CD4-positive, alpha-beta memory T cell (primary cell): ENCODE measurements around the gene THAP10. TPM values are rescaled to one million over a fixed set of nuclear protein-coding genes. Genes with fewer than 3 reads are reported as not detected.
A peak's percentile ranks its signal among the peaks of the same experiment; 100 is the strongest.

ENCODE experiments used
- CTCF ChIA-PET: fragments of 350-600 bp; sonication (Branson Sonifier 250); formaldehyde crosslinking; loops from one replicate; lab custom pipeline; 2021; ENCODE audit warnings: inconsistent platforms; ENCODE audit not compliant: partially characterized antibody; lab: Charles Lee
- POLR2A ChIA-PET: fragments of 350-600 bp; sonication (Branson Sonifier 250); formaldehyde crosslinking; loops from one replicate; lab custom pipeline; 2021; ENCODE audit not compliant: partially characterized antibody; lab: Charles Lee
- DNase-seq, 5 donors: peaks; one replicate each; pipeline versions ENCODE4 v3.0.0 to v3.0.0-alpha.2; 2020 to 2022; ENCODE audit warnings: mixed read lengths in 1 of 5
- H3K27ac ChIP-seq: one replicate; pipeline ENCODE4 v1.7.0; 2013; ENCODE audit warnings: low read depth, low read length
- H3K27me3 ChIP-seq: 2 replicates; pipeline ENCODE4 v1.7.0; 2013; ENCODE audit warnings: mild to moderate bottlenecking, low read length, moderate library complexity; ENCODE audit not compliant: insufficient read depth
- H3K36me3 ChIP-seq: 2 replicates; pipeline ENCODE4 v1.7.0; 2013; ENCODE audit warnings: mild to moderate bottlenecking, low read length, moderate library complexity; ENCODE audit not compliant: insufficient read depth
- H3K4me1 ChIP-seq: 2 replicates; pipeline ENCODE4 v1.7.0; 2013; ENCODE audit warnings: mild to moderate bottlenecking, low read length, moderate library complexity; ENCODE audit not compliant: insufficient read depth
- H3K4me3 ChIP-seq, 2 donors: one replicate each; pipeline ENCODE4 v1.7.0; 2013; ENCODE audit warnings: low read length in 2 of 2, mild to moderate bottlenecking in 1 of 2
- H3K9me3 ChIP-seq, 2 donors: one replicate each; pipeline ENCODE4 v1.7.0; 2013; ENCODE audit warnings: low read length in 2 of 2, control low read depth in 1 of 2; ENCODE audit not compliant: control insufficient read depth in 1 of 2
- H3K27ac Mint-ChIP-seq, 7 donors: one replicate each; pipeline ENCODE4 v1.8.0; 2020 to 2021; ENCODE audit warnings: mixed read lengths in 7 of 7, mild to moderate bottlenecking in 6 of 7, inconsistent platforms in 3 of 7, moderate library complexity in 3 of 7
- H3K27me3 Mint-ChIP-seq, 2 donors: one replicate each; pipeline ENCODE4 v1.8.0; 2020 to 2021; ENCODE audit warnings: mixed read lengths in 2 of 2
- H3K36me3 Mint-ChIP-seq, 2 donors: one replicate each; pipeline ENCODE4 v1.8.0; 2020 to 2021; ENCODE audit warnings: mixed read lengths in 2 of 2, inconsistent platforms in 1 of 2, mild to moderate bottlenecking in 1 of 2
- H3K4me1 Mint-ChIP-seq, 4 donors: one replicate each; pipeline ENCODE4 v1.8.0; 2020 to 2021; ENCODE audit warnings: mixed read lengths in 4 of 4, mild to moderate bottlenecking in 1 of 4
- H3K4me3 Mint-ChIP-seq, 8 donors: one replicate each; pipeline ENCODE4 v1.8.0; 2020 to 2021; ENCODE audit warnings: mixed read lengths in 8 of 8, mild to moderate bottlenecking in 7 of 8, moderate library complexity in 6 of 8, inconsistent platforms in 3 of 8
- H3K9me3 Mint-ChIP-seq, 8 donors: one replicate each; pipeline ENCODE4 v1.8.0; 2020 to 2021; ENCODE audit warnings: mixed read lengths in 8 of 8, mild to moderate bottlenecking in 5 of 8, inconsistent platforms in 3 of 8, moderate library complexity in 1 of 8
- intact Hi-C: fragments of 100-400 bp; cut with micrococcal nuclease; formaldehyde crosslinking; loops from one replicate; pipeline ENCODE4 v1.15.1; 2023
- polyA plus RNA-seq, 2 donors: library from polyadenylated mRNA; unstranded; fragments of 300-500 nt; fragmentation: Illumina TruSeq; gene quantifications; one replicate each; pipeline ENCODE4 v1.2.3, GENCODE V29; 2021
- total RNA-seq, 2 experiments: library from RNA; stranded (reverse); gene quantifications; one replicate each; pipeline ENCODE4 v1.2.3, GENCODE V29; 2021

Gene THAP10
- total and polyA plus RNA-seq, 4 experiments from 2014 or later, result 0.12 to 0.41 (median 0.34) TPM

DNA sequence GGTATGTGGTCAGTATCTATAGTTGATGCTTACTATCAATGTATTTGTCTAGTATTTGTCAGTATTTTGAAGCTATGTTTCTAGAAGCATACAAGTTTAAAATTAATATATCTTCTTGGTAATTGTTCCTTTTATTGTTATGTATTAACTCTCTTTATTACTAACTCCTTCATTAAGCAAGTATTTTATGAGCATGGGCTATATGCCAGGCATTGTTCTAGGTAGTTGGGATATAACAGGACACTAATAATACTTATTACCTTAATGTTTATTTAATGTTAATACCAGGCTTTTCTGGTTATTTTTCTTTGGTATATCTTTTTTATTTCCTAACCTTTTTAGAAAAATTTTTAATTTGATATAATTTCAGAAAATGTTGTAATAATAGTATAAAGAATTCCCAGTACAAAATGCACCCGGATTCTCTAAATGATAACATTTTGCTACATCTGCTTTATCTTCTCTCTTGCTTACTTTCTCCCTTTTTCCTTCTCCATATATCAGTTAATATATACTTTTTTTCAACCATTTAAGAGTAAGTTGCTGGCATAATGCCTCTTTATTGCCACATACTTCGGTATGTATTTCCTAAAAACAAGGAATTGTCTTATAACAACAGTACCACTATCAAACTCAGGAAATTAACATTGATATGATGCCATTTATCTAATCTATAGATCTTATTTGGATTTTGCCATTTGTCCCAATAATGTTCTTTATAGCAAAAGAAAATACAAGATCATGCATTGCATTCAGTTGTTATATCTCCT is 31.3 kb upstream of the THAP10 start:
- Histone ChIP-seq H3K9me3 (no peaks in the 10 kb centered on the region), H3K27me3 (no peaks in the 10 kb centered on the region), H3K27ac (no peak overlapping the region), H3K4me3 (no peak overlapping the region), H3K36me3 (no peaks in the 10 kb centered on the region), H3K4me1 (no peaks in the 10 kb centered on the region)
- Mint-ChIP-seq H3K27ac (no peak overlapping the region), H3K36me3 (no peaks in the 10 kb centered on the region), H3K4me3 (no peak overlapping the region), H3K9me3 (peaks cover 0 to 6% (median 2%) of the 10 kb centered on the region in 8 donors), H3K4me1 (peaks cover 0 to 6% (median 0%) of the 10 kb centered on the region in 4 donors), H3K27me3 (peaks cover 10 to 22% of the 10 kb centered on the region in 2 donors)
- intact Hi-C loops, result no loop called here
- ChIA-PET CTCF (no interaction called here), POLR2A (no interaction called here)
- DNase-seq, result no peak

DNA sequence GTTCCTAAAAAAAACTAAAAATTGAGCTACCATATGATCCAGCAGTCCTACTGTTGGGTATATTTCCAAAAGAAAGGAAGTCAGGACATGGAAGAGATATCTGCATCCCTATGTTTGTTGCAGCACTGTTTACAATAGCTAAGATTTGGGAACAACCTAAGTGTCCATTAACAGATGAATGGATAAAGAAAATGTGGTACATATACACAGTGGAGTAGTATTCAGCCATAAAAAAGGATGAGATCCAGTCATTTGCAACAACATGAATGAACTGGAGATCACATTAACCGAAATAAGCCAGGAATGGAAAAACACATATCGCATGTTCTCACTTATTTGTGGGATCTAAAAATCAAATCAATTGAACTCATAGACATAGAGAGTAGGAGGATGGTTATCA is 29.9 kb upstream of the THAP10 start:
- ChIA-PET POLR2A (no interaction called here), CTCF (no interaction called here)
- Histone ChIP-seq H3K36me3 (no peaks in the 10 kb centered on the region), H3K27ac (no peak overlapping the region), H3K9me3 (no peaks in the 10 kb centered on the region), H3K4me1 (no peaks in the 10 kb centered on the region), H3K4me3 (no peak overlapping the region), H3K27me3 (no peaks in the 10 kb centered on the region)
- peaks cover 0 to 6% (median 0%) of the 10 kb centered on the region in 4 donors for H3K4me1 Mint-ChIP-seq
- H3K27ac Mint-ChIP-seq, result no peak overlapping the region
- H3K27me3 Mint-ChIP-seq, result peaks cover 8 to 24% of the 10 kb centered on the region in 2 donors
- no peaks in the 10 kb centered on the region for H3K36me3 Mint-ChIP-seq
- DNase-seq, result no peak
- H3K4me3 Mint-ChIP-seq, result no peak overlapping the region
- peaks cover 0 to 5% (median 2%) of the 10 kb centered on the region in 8 donors for H3K9me3 Mint-ChIP-seq
- intact Hi-C loops, result no loop called here

DNA sequence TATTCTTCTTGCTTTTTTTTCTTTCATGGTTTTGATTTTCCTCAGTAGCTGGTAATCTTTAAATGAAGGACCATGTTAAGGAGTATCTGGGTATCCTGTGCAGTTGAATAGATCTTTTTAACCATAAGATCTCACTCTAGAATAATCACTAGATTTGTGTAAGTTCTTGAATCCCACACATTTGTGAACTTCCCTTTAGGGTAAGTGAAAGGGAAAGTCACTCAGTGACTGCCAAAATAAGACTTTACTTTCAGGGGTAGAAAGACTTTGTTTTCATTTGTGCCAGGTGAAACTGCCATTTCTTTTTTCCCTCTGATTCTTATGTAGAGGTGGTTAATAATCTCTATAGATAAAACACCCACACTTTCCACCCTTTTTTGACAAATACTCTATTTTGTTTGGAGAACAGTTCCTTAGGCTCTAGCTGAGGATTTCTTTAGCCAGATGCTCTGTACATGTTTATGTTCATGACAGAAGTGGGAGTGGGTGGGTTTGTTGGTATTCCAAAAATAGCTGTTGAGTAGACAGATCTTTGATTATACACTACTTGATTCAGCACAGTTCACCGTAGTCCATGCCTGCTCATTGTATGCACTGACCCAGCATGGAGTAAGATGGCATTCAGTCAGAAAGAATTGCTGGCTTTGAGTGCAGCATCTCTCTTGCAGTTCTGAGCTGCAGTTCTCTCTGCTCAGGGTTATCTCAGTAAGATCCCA is 28.9 kb upstream of the THAP10 start:
- H3K27me3 Mint-ChIP-seq, result peaks cover 8 to 20% of the 10 kb centered on the region in 2 donors
- DNase-seq, result no peak
- peaks cover 0 to 5% (median 2%) of the 10 kb centered on the region in 8 donors for H3K9me3 Mint-ChIP-seq
- no peaks in the 10 kb centered on the region for H3K4me1 Mint-ChIP-seq
- Histone ChIP-seq H3K4me1 (no peaks in the 10 kb centered on the region), H3K4me3 (no peak overlapping the region), H3K27me3 (no peaks in the 10 kb centered on the region), H3K9me3 (no peaks in the 10 kb centered on the region), H3K36me3 (no peaks in the 10 kb centered on the region), H3K27ac (no peak overlapping the region)
- H3K36me3 Mint-ChIP-seq, result no peaks in the 10 kb centered on the region
- H3K4me3 Mint-ChIP-seq, result no peak overlapping the region
- POLR2A ChIA-PET, result no interaction called here
- intact Hi-C loops, result no loop called here
- no peak overlapping the region for H3K27ac Mint-ChIP-seq
- CTCF ChIA-PET, result no interaction called here

DNA sequence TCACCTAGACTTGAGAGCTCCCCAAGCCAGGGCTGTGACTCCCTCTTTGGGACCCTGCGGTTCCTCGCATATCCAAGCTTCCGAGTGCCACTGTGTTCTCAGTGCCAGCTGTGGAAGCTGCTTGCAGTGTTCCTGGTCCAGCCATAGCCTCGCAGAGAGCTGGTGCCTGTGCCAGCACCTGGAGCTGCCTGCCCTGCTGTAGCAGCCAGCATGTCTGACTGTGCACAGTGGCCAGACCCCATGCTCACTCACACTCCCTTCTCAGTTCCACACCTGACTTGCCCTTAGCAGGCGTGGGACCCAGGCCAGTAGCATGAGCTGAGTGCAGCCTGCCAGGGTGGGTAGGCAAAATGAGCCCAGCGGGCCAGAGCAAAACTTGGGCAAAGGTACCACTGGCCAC is 25.7 kb upstream of the THAP10 start:
- intact Hi-C loops, result no loop called here
- H3K27ac ChIP-seq, result no peak overlapping the region
- Mint-ChIP-seq H3K27me3 (peaks cover 7 to 8% of the 10 kb centered on the region in 2 donors), H3K4me3 (no peak overlapping the region), H3K36me3 (no peaks in the 10 kb centered on the region), H3K27ac (no peak overlapping the region), H3K9me3 (peaks cover 0 to 5% (median 2%) of the 10 kb centered on the region in 8 donors), H3K4me1 (no peaks in the 10 kb centered on the region)
- no peak for DNase-seq
- CTCF ChIA-PET, result no interaction called here
- no peaks in the 10 kb centered on the region for H3K4me1 ChIP-seq
- no peaks in the 10 kb centered on the region for H3K27me3 ChIP-seq
- POLR2A ChIA-PET, result no interaction called here
- H3K9me3 ChIP-seq, result no peaks in the 10 kb centered on the region
- H3K36me3 ChIP-seq, result no peaks in the 10 kb centered on the region
- H3K4me3 ChIP-seq, result no peak overlapping the region

DNA sequence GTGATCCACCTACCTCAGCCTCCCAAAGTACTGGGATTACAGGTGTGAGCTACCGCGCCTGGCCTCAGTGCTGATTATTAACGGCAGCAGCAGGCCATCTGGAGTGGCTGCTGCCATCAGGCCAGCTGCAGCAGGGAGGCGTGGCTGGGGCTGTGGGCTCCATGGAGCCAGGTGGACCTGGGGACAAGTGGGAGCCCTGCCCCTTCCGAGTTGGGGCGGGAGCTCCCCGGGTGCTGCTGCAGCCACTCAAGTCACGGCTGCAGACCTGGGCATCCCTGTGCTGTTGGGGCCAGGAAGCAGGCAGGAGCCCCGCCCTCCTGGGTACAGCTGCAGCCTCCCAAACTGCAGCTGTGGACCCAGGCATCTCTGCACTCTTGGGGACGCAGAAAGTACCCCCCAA is 24.3 kb upstream of the THAP10 start:
- POLR2A ChIA-PET, result no interaction called here
- Mint-ChIP-seq H3K27me3 (peaks cover 6 to 7% of the 10 kb centered on the region in 2 donors), H3K27ac (no peak overlapping the region), H3K9me3 (no peaks in the 10 kb centered on the region), H3K4me1 (no peaks in the 10 kb centered on the region), H3K4me3 (no peak overlapping the region), H3K36me3 (no peaks in the 10 kb centered on the region)
- Histone ChIP-seq H3K27me3 (no peaks in the 10 kb centered on the region), H3K36me3 (no peaks in the 10 kb centered on the region), H3K27ac (no peak overlapping the region), H3K4me3 (no peak overlapping the region), H3K4me1 (no peaks in the 10 kb centered on the region), H3K9me3 (no peaks in the 10 kb centered on the region)
- CTCF ChIA-PET, result no interaction called here
- DNase-seq, result no peak
- intact Hi-C loops, result no loop called here

DNA sequence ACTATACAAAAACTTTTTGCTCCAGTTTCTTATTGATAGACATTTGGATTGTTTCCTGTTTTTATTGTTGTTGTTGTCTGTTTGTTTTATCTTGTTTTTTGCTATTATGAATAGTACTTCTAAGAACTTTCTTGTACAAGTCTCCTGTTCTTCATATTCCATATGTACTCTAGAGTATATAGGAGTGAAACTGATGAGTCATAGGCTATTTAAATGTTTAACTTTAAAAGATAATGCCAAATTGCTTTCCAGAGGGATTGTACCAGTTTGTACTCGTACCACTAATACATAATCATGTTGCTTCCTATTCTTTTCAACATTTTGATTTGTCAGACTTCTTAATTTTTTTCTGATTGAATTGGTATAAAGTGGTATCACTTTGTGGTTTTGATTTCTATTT is 20.0 kb upstream of the THAP10 start:
- no peak overlapping the region for H3K27ac ChIP-seq
- H3K27ac Mint-ChIP-seq, result no peak overlapping the region
- no peaks in the 10 kb centered on the region for H3K27me3 ChIP-seq
- POLR2A ChIA-PET, result no interaction called here
- CTCF ChIA-PET, result no interaction called here
- H3K4me3 ChIP-seq, result no peak overlapping the region
- no peaks in the 10 kb centered on the region for H3K36me3 Mint-ChIP-seq
- peaks cover 2% of the 10 kb centered on the region in 2 donors for H3K27me3 Mint-ChIP-seq
- no peaks in the 10 kb centered on the region for H3K36me3 ChIP-seq
- no peaks in the 10 kb centered on the region for H3K4me1 Mint-ChIP-seq
- DNase-seq, result no peak
- H3K4me1 ChIP-seq, result no peaks in the 10 kb centered on the region
- peaks cover 0 to 8% of the 10 kb centered on the region in 2 donors for H3K9me3 ChIP-seq
- intact Hi-C loops, result no loop called here
- H3K9me3 Mint-ChIP-seq, result peaks cover 0 to 19% (median 15%) of the 10 kb centered on the region in 8 donors
- H3K4me3 Mint-ChIP-seq, result no peak overlapping the region

DNA sequence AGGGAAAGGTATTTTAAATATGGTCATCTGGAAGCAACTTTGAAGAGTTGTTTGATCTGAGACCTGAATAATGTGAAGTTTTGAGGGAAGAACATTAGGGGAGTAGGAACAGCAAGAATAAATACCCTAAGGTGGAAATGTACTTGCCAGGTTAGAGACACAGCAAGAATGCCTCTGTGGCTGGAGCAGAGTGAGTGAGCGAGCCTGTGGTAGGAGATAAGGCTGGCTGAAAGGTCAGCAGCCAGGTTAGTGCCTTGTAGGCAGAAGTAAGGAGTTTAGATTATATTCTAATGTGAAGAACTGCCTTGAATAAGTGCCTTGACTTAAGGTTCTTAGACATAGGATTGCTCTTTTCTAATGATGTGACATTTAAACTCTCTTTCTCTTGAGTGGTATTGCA is 18.7 kb upstream of the THAP10 start:
- H3K9me3 Mint-ChIP-seq, result peaks cover 0 to 24% (median 19%) of the 10 kb centered on the region in 8 donors
- no peaks in the 10 kb centered on the region for H3K27me3 ChIP-seq
- H3K36me3 Mint-ChIP-seq, result peaks cover 0 to 6% of the 10 kb centered on the region in 2 donors
- CTCF ChIA-PET, result no interaction called here
- DNase-seq, result no peak
- H3K4me1 ChIP-seq, result no peaks in the 10 kb centered on the region
- peaks cover 2 to 9% of the 10 kb centered on the region in 2 donors for H3K27me3 Mint-ChIP-seq
- no peak overlapping the region for H3K4me3 ChIP-seq
- intact Hi-C loops, result no loop called here
- peak overlapping the region in 1 of 7 donors; percentile 53 for H3K27ac Mint-ChIP-seq
- POLR2A ChIA-PET, result no interaction called here
- H3K36me3 ChIP-seq, result no peaks in the 10 kb centered on the region
- no peak overlapping the region for H3K27ac ChIP-seq
- H3K9me3 ChIP-seq, result peaks cover 0 to 8% of the 10 kb centered on the region in 2 donors
- H3K4me3 Mint-ChIP-seq, result no peak overlapping the region
- no peaks in the 10 kb centered on the region for H3K4me1 Mint-ChIP-seq
